SK-N-SH treated with all-trans-retinoic acid at 6 μM for 48 hours (cell line): Measurements from ENCODE around the gene PAPSS1.
A peak's percentile ranks its signal among the peaks of the same experiment; 100 is the strongest.

Experiments used
- ATAC-seq: fragments of 200-7000 bp; cut with Tn5 transposase; 3 replicates; pipeline ENCODE4 v1.9.1; 2020; ENCODE audit warnings: mild to moderate bottlenecking, moderate library complexity
- ARNTL ChIP-seq: fragments of 450-650 bp; formaldehyde crosslinking; IDR thresholded peaks from 2 replicates; pipeline ENCODE4 v1.5.0; 2020; ENCODE audit warnings: low read depth, mild to moderate bottlenecking, moderate library complexity, borderline replicate concordance
- BACH2 ChIP-seq: fragments of 250-450 bp; sonication (Bioruptor Pico); IDR thresholded peaks from 2 replicates; pipeline ENCODE4 v1.9.0; 2021; ENCODE audit warnings: mild to moderate bottlenecking, borderline replicate concordance
- CREB5 ChIP-seq: fragments of 250-450 bp; sonication (Bioruptor Pico); IDR thresholded peaks from 2 replicates; pipeline ENCODE4 v1.5.1; 2020; ENCODE audit warnings: low read depth, mild to moderate bottlenecking, moderate library complexity
- CSDC2 ChIP-seq: fragments of 250-450 bp; sonication (Bioruptor Pico); IDR thresholded peaks from 2 replicates; pipeline ENCODE4 v1.5.0; 2020; ENCODE audit warnings: mild to moderate bottlenecking, moderate library complexity
- CSRNP3 ChIP-seq: fragments of 250-450 bp; sonication (Bioruptor Pico); IDR thresholded peaks from 2 replicates; pipeline ENCODE4 v1.5.1; 2021; ENCODE audit warnings: mild to moderate bottlenecking, moderate library complexity
- ISL1 ChIP-seq: fragments of 250-450 bp; sonication (Bioruptor Pico); IDR thresholded peaks from 2 replicates; pipeline ENCODE4 v2.1.2; 2022; ENCODE audit warnings: mild to moderate bottlenecking, moderate library complexity
- OSR1 ChIP-seq: fragments of 250-450 bp; sonication (Bioruptor Pico); IDR thresholded peaks from 2 replicates; pipeline ENCODE4 v1.8.0; 2022; ENCODE audit warnings: moderate library complexity, mild to moderate bottlenecking, inconsistent platforms
- PATZ1 ChIP-seq: fragments of 250-450 bp; sonication (Bioruptor Pico); IDR thresholded peaks from 2 replicates; pipeline ENCODE4 v1.8.0; 2020; ENCODE audit warnings: mild to moderate bottlenecking, moderate library complexity, borderline replicate concordance
- PPARA ChIP-seq: fragments of 250-450 bp; sonication (Bioruptor Pico); IDR thresholded peaks from 2 replicates; pipeline ENCODE4 v1.5.0; 2020; ENCODE audit warnings: mild to moderate bottlenecking, borderline replicate concordance
- RARB ChIP-seq: fragments of 250-450 bp; sonication (Bioruptor Pico); IDR thresholded peaks from 2 replicates; pipeline ENCODE4 v1.8.0; 2021; ENCODE audit warnings: mild to moderate bottlenecking, moderate library complexity
- SNAI2 ChIP-seq: fragments of 250-450 bp; sonication (Bioruptor Pico); IDR thresholded peaks from 2 replicates; pipeline ENCODE4 v1.5.0; 2020; ENCODE audit warnings: mild to moderate bottlenecking, moderate library complexity
- TCF4 ChIP-seq: fragments of 250-450 bp; sonication (Bioruptor Pico); IDR thresholded peaks from 2 replicates; pipeline ENCODE4 v1.8.0; 2021; ENCODE audit warnings: mild to moderate bottlenecking, moderate library complexity, borderline replicate concordance
- TOX ChIP-seq: fragments of 250-450 bp; sonication (Bioruptor Pico); IDR thresholded peaks from 2 replicates; pipeline ENCODE4 v1.8.0; 2021; ENCODE audit warnings: mild to moderate bottlenecking, moderate library complexity, borderline replicate concordance
- TSHZ2 ChIP-seq: fragments of 250-450 bp; sonication (Bioruptor Pico); IDR thresholded peaks from 2 replicates; pipeline ENCODE4 v1.5.0; 2020; ENCODE audit warnings: mild to moderate bottlenecking, moderate library complexity
- ZC3H10 ChIP-seq: fragments of 250-450 bp; sonication (Bioruptor Pico); IDR thresholded peaks from 2 replicates; pipeline ENCODE4 v1.5.1; 2021; ENCODE audit warnings: mild to moderate bottlenecking, moderate library complexity
- ZFP3 ChIP-seq: fragments of 250-450 bp; sonication (Bioruptor Pico); IDR thresholded peaks from 2 replicates; pipeline ENCODE4 v1.5.0; 2020; ENCODE audit warnings: mild to moderate bottlenecking, moderate library complexity
- ZNF70 ChIP-seq: fragments of 450-650 bp; formaldehyde crosslinking; IDR thresholded peaks from 2 replicates; pipeline ENCODE4 v1.5.0; 2020; ENCODE audit warnings: mild to moderate bottlenecking, moderate library complexity
- ZNF8 ChIP-seq: fragments of 450-650 bp; formaldehyde crosslinking; IDR thresholded peaks from 2 replicates; pipeline ENCODE4 v1.5.0; 2020; ENCODE audit warnings: mild to moderate bottlenecking, moderate library complexity

The PAPSS1 gene

GRCh38 chr4:107578321-107578720 is 141.7 kb downstream of the PAPSS1 start (continued):
- no peak for TF ChIP-seq ZNF8
- no peak for TF ChIP-seq TSHZ2
- TF ChIP-seq TOX (CRISPR knock-in tag) = no peak

GRCh38 chr4:107577743-107578142 is 142.3 kb downstream of the PAPSS1 start:
- no peak for TF ChIP-seq CREB5
- TF ChIP-seq ZNF70 (CRISPR knock-in tag) = no peak
- no peak for TF ChIP-seq CSRNP3 (CRISPR knock-in tag)
- TF ChIP-seq BACH2 (CRISPR knock-in tag) = no peak
- no peak for TF ChIP-seq RARB (CRISPR knock-in tag)
- no peak for TF ChIP-seq PPARA (CRISPR knock-in tag)
- TF ChIP-seq ZNF8 = no peak
- ATAC-seq = peak; percentile 69

- no peak for ATAC-seq
- no peak for TF ChIP-seq OSR1
- TF ChIP-seq ZC3H10 (CRISPR knock-in tag) = no peak
- TF ChIP-seq ISL1 (CRISPR knock-in tag) = no peak
- TF ChIP-seq CREB5 = no peak
- no peak for TF ChIP-seq PATZ1 (CRISPR knock-in tag)
- no peak for TF ChIP-seq PPARA (CRISPR knock-in tag)
- no peak for TF ChIP-seq RARB (CRISPR knock-in tag)
- TF ChIP-seq, all 23 proteins: peak for 0
Measured at GRCh38 chr4:107575243-107575642, 144.8 kb downstream of the PAPSS1 start.

- no peak for ATAC-seq
- TF ChIP-seq RARB (CRISPR knock-in tag) = no peak
- TF ChIP-seq ZFP3 (CRISPR knock-in tag) = no peak
- TF ChIP-seq ARNTL = no peak
- TF ChIP-seq TOX (CRISPR knock-in tag) = no peak
- no peak for TF ChIP-seq OSR1
- TF ChIP-seq SNAI2 = no peak
- no peak for TF ChIP-seq ZNF70 (CRISPR knock-in tag)
- no peak for TF ChIP-seq CSDC2 (CRISPR knock-in tag)
- no peak for TF ChIP-seq ISL1 (CRISPR knock-in tag)
- TF ChIP-seq TCF4 (CRISPR knock-in tag) = no peak
- no peak for TF ChIP-seq PATZ1 (CRISPR knock-in tag)
- TF ChIP-seq, all 23 proteins: peak for 0
Measured at GRCh38 chr4:107572281-107572680, 147.8 kb downstream of the PAPSS1 start.
